Measurements from ENCODE around the gene MYO1C. TPM values are rescaled to one million over a fixed set of nuclear protein-coding genes. Genes with fewer than 3 reads are reported as not detected.

MYO1C gene
- total and polyA plus RNA-seq, 2 of the 8 experiments (the other 6 are each of a cell fraction or from before 2014, with no cell fraction given): 40.1 to 78.6 TPM

- no peak overlapping the region for H3K23ac ChIP-seq (ENCODE audit: insufficient read length)
- H3K27ac ChIP-seq (ENCODE audit: low read depth, low read length): no peak overlapping the region
- no peaks in the 10 kb centered on the region for H4K20me1 ChIP-seq (replicated peaks in 1 of 2; ENCODE audit: control insufficient read depth in 1 of 2, insufficient read depth in 2 of 2, low read length in 2 of 2)
- FAIRE-seq (no peak), DNase-seq (ENCODE audit: low read depth in 1 of 2, low spot score in 2 of 2) (no peak)
- H3K27me3 ChIP-seq (replicated peaks in 1 of 4; ENCODE audit: control insufficient read depth in 3 of 4, extremely low read depth in 1 of 4, insufficient read depth in 3 of 4, low read length in 3 of 4): no peaks in the 10 kb centered on the region
- H3K4me3 ChIP-seq (ENCODE audit: extremely low read depth in 1 of 4, insufficient read depth in 2 of 4, low read depth in 3 of 4, low read length in 4 of 4): no peak overlapping the region
- H4K8ac ChIP-seq (ENCODE audit: extremely low read depth, insufficient read depth, low read length): no peak overlapping the region
- ChIA-PET POLR2A (ENCODE audit: partially characterized antibody) (interaction anchor here (1.5 to 2.9 kb wide), 3 partner anchors 11 to 99 kb away, joined by 3 to 15 read pairs (median 6); partner anchors contain the start of genes INPP5K and YWHAE), CTCF (ENCODE audit: partially characterized antibody) (interaction anchor here (0.9 to 3.8 kb wide), 4 partner anchors 12 to 134 kb away, joined by 5 to 26 read pairs (median 8); no protein-coding TSS in a partner anchor)
- no peak overlapping the region for H2BK12ac ChIP-seq (ENCODE audit: low read depth, low read length)
- H3K23me2 ChIP-seq (ENCODE audit: low read depth, low read length): no peaks in the 10 kb centered on the region
- WGBS, 2 experiments (ENCODE audit: extremely low coverage in 1 of 2, insufficient coverage in 1 of 2, insufficient read length in 1 of 2, insufficient replicate concordance in 2 of 2, low coverage in 1 of 2, low lambda C conversion rate in 2 of 2, missing lambda C conversion rate in 1 of 2): 84% methylated on average over 9 of the region's 9 CpGs; no CpG with 5 or more reads in 1 of the 2 experiments
- H3K14ac ChIP-seq (ENCODE audit: insufficient read length): no peak overlapping the region
- no peak overlapping the region for H2AFZ ChIP-seq (ENCODE audit: low read length)
- no peaks in the 10 kb centered on the region for H3K79me1 ChIP-seq (ENCODE audit: low read depth, low read length)
- H3K56ac ChIP-seq (replicated peaks; ENCODE audit: insufficient read length, low read depth, low read length): no peak overlapping the region
- H3K4me2 ChIP-seq (ENCODE audit: insufficient read depth in 1 of 2, low read depth in 2 of 2, low read length in 2 of 2): no peak overlapping the region
- H3K36me3 ChIP-seq (ENCODE audit: control insufficient read depth in 2 of 4, insufficient read depth in 4 of 4, low read length in 3 of 4): peaks cover 0 to 5% (median 0%) of the 10 kb centered on the region in 4 experiments; a peak in 2 of 8 replicates
- no peak overlapping the region for H4K5ac ChIP-seq (ENCODE audit: insufficient read length, low read depth, low read length)
- no peaks in the 10 kb centered on the region for H3K4me1 ChIP-seq (replicated peaks in 1 of 4; ENCODE audit: control insufficient read depth in 3 of 4, insufficient read depth in 4 of 4, low read length in 3 of 4)
- H3K4ac ChIP-seq (replicated peaks; ENCODE audit: insufficient read length, low read depth, low read length): no peak overlapping the region
- H2BK15ac ChIP-seq (ENCODE audit: low read length): no peak overlapping the region
- H4K91ac ChIP-seq (replicated peaks; ENCODE audit: insufficient read length, low read length): no peak overlapping the region
- H3K9ac ChIP-seq (replicated peaks in 1 of 4; ENCODE audit: extremely low read depth in 1 of 4, low read depth in 3 of 4, low read length in 3 of 4): no peak overlapping the region
- TF ChIP-seq POLR2A (IDR thresholded peaks at IDR 0.05; ENCODE audit: control extremely low read depth in 1 of 2, low read depth in 2 of 2, low read length in 2 of 2) (no peak), BCL11A (IDR thresholded peaks at IDR 0.05; ENCODE audit: low read depth in 2 of 2, low read length in 2 of 2) (no peak), TEAD4 (IDR thresholded peaks at IDR 0.05; ENCODE audit: low read depth, low read length) (no peak), ATF2 (IDR thresholded peaks at IDR 0.05; ENCODE audit: low read length) (no peak), CEBPB (IDR thresholded peaks at IDR 0.05; ENCODE audit: low read depth, low read length) (no peak), FOSL1 (IDR thresholded peaks at IDR 0.05; ENCODE audit: insufficient read depth, low read depth, low read length) (no peak), TAF1 (IDR thresholded peaks at IDR 0.05; ENCODE audit: low read depth, low read length) (no peak), SIX5 (IDR thresholded peaks at IDR 0.05; ENCODE audit: low read depth, low read length) (no peak)
- H2BK20ac ChIP-seq (ENCODE audit: low read length): no peak overlapping the region
- H3K79me2 ChIP-seq (ENCODE audit: control insufficient read depth in 1 of 2, insufficient read depth in 2 of 2, low read length in 2 of 2): no peaks in the 10 kb centered on the region
- H2BK120ac ChIP-seq (replicated peaks; ENCODE audit: low read depth, low read length): no peak overlapping the region
- H3K18ac ChIP-seq (ENCODE audit: extremely low read depth, low read length): no peak overlapping the region
- H2AK5ac ChIP-seq (ENCODE audit: low read depth, low read length): no peak overlapping the region
- no peak overlapping the region for H2BK5ac ChIP-seq (ENCODE audit: low read depth, low read length)
- H3K9me3 ChIP-seq (ENCODE audit: insufficient read depth in 2 of 2, low read depth in 1 of 2, low read length in 1 of 2): no peaks in the 10 kb centered on the region
These were observed 6.4 kb upstream of the MYO1C start for GRCh38 chr17:1498869-1499268.
